ENCODE measurements around the gene UROC1. TPM values are rescaled to one million over a fixed set of nuclear protein-coding genes. Genes with fewer than 3 reads are reported as not detected.

The UROC1 gene
- total and polyA plus RNA-seq, 2 donors from 2014 or later = not detected

DNA sequence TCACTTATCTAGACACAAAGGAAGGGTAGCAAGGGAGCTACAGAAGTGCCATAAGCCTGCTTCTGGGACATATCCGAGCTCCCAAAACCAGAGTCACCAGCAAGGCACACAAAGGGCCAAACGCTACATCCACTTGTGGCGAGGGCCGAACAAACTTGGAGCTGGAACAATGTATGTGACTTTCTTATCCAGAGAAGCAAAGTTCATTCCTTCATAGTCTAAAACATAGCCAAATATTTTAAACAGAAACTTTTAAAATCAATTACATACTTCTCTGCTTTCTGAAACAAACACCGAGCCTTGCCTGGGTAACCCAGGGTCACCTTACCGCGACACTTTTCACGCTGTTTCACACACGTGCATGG, 57.8 kb downstream of the UROC1 start:
- Histone ChIP-seq H3K4me1 (ENCODE audit: control insufficient read depth in 2 of 3, insufficient read depth in 2 of 3, low read depth in 1 of 3, low read length in 3 of 3) (no peaks in the 10 kb centered on the region), H3K27me3 (ENCODE audit: control insufficient read depth, insufficient read depth, low read length) (no peaks in the 10 kb centered on the region), H3K36me3 (ENCODE audit: control insufficient read depth in 2 of 3, insufficient read depth in 3 of 3, low read length in 3 of 3) (peaks cover 13 to 61% (median 43%) of the 10 kb centered on the region in 3 donors), H3K27ac (ENCODE audit: low read depth in 2 of 2, low read length in 2 of 2) (no peak overlapping the region), H3K9me3 (ENCODE audit: control insufficient read depth in 2 of 3, insufficient read depth in 1 of 3, low read length in 3 of 3) (no peaks in the 10 kb centered on the region), H3K9ac (ENCODE audit: low read length in 3 of 3) (no peak overlapping the region), H3K4me3 (ENCODE audit: low read length in 3 of 3) (no peak overlapping the region)
- TF ChIP-seq, protein P1, sequence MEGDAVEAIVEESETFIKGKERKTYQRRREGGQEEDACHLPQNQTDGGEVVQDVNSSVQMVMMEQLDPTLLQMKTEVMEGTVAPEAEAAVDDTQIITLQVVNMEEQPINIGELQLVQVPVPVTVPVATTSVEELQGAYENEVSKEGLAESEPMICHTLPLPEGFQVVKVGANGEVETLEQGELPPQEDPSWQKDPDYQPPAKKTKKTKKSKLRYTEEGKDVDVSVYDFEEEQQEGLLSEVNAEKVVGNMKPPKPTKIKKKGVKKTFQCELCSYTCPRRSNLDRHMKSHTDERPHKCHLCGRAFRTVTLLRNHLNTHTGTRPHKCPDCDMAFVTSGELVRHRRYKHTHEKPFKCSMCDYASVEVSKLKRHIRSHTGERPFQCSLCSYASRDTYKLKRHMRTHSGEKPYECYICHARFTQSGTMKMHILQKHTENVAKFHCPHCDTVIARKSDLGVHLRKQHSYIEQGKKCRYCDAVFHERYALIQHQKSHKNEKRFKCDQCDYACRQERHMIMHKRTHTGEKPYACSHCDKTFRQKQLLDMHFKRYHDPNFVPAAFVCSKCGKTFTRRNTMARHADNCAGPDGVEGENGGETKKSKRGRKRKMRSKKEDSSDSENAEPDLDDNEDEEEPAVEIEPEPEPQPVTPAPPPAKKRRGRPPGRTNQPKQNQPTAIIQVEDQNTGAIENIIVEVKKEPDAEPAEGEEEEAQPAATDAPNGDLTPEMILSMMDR (IDR thresholded peaks at IDR 0.05; ENCODE audit: borderline replicate concordance, extremely low read depth, insufficient read depth) = no peak
- intact Hi-C loops (cut with DNase I) = no loop called here
- FAIRE-seq (no peak), DNase-seq (no peak)

DNA sequence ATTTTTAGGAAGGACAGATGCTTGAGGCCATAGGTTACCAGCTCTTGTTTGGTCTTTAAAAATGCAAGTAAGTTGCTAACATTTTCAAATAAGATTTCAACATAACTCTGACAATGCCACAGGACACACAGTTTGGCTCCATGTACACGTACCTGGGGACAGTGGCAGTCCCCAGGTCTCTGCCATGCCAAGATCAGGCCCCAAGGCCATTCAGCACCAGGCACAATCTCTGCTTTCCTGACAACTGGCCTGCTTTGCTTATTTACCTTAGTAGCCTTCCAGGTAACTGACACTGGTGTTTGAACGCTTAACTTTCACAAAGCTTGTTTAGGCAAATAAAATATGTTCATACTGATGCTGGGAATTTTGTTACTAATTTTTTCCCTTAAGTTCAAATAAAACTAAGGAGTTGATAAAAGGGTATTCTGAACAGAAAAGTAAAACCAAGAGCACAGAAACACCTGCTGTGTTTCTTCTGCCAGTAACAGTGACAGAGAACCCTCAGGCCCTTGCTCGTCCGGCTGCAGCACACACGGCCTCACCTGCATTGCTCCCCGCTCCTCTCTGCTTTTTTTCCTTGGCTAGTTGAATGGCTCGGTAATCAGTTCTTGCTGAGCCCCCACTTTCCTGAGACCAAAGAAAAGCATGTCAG, 58.3 kb downstream of the UROC1 start:
- Histone ChIP-seq H3K36me3 (ENCODE audit: control insufficient read depth in 2 of 3, insufficient read depth in 3 of 3, low read length in 3 of 3) (peaks cover 13 to 56% (median 38%) of the 10 kb centered on the region in 3 donors), H3K4me3 (ENCODE audit: low read length in 3 of 3) (no peak overlapping the region), H3K27ac (ENCODE audit: low read depth in 2 of 2, low read length in 2 of 2) (no peak overlapping the region), H3K27me3 (ENCODE audit: control insufficient read depth, insufficient read depth, low read length) (no peaks in the 10 kb centered on the region), H3K4me1 (ENCODE audit: control insufficient read depth in 2 of 3, insufficient read depth in 2 of 3, low read depth in 1 of 3, low read length in 3 of 3) (no peaks in the 10 kb centered on the region), H3K9ac (ENCODE audit: low read length in 3 of 3) (no peak overlapping the region), H3K9me3 (ENCODE audit: control insufficient read depth in 2 of 3, insufficient read depth in 1 of 3, low read length in 3 of 3) (no peaks in the 10 kb centered on the region)
- FAIRE-seq = no peak
- TF ChIP-seq, protein P1 (IDR thresholded peaks at IDR 0.05; ENCODE audit: borderline replicate concordance, extremely low read depth, insufficient read depth) = no peak
- DNase-seq = no peak
- intact Hi-C loops (cut with DNase I) = no loop called here

DNA sequence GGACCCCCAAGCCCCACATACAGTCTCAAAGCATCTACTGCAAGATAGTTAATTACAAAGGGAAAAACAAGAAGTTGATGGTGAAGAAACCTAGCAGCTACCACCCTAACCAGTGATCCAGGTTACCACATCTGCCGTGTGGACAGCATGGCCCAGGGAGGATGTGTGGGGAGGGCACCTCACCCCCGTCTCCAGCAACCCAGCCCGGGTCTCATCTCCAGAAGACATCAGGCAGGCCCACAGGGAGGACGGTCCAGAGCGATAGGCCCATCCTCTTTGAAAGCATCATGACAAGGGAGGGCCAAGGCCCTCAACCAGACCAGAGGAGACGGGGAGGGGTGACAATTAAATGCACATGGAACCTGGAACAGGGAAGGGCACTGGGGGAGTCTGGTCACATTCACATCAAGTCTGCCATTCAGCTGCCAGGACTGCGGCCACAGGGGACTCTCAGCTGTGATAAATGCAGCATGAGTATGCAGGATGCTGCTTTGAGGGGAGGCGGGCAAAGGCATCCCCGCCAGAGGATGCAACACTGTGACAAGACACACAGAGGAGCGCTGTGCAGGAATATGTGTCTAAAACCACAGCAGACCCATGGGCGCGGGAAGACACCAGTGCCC, 60.7 kb downstream of the UROC1 start:
- no peaks in the 10 kb centered on the region for H3K9me3 ChIP-seq (ENCODE audit: control insufficient read depth in 2 of 3, insufficient read depth in 1 of 3, low read length in 3 of 3)
- TF ChIP-seq, protein P1 (IDR thresholded peaks at IDR 0.05; ENCODE audit: borderline replicate concordance, extremely low read depth, insufficient read depth) = no peak
- DNase-seq (peak in 2 of 5 donors; percentile 16 to 54), FAIRE-seq (no peak)
- no peak overlapping the region for H3K9ac ChIP-seq (ENCODE audit: low read length in 3 of 3)
- no peaks in the 10 kb centered on the region for H3K27me3 ChIP-seq (ENCODE audit: control insufficient read depth, insufficient read depth, low read length)
- intact Hi-C loops (cut with DNase I) = no loop called here
- H3K36me3 ChIP-seq (ENCODE audit: control insufficient read depth in 2 of 3, insufficient read depth in 3 of 3, low read length in 3 of 3) = peaks cover 11 to 48% (median 37%) of the 10 kb centered on the region in 3 donors
- H3K4me3 ChIP-seq (ENCODE audit: low read length in 3 of 3) = no peak overlapping the region
- H3K27ac ChIP-seq (ENCODE audit: low read depth in 2 of 2, low read length in 2 of 2) = no peak overlapping the region
- no peaks in the 10 kb centered on the region for H3K4me1 ChIP-seq (ENCODE audit: control insufficient read depth in 2 of 3, insufficient read depth in 2 of 3, low read depth in 1 of 3, low read length in 3 of 3)
